AG04449 (cell line): ENCODE results near the gene NCOR1.

ENCODE experiments used
- CTCF ChIA-PET: fragments of 350-600 bp; formaldehyde crosslinking; extraction: SDS; loops from one replicate; lab custom pipeline; 2021; ENCODE audit warnings: antibody characterized with exemption; lab: Yijun Ruan, JAX
- POLR2A ChIA-PET: fragments of 400-600, 350-600 bp; formaldehyde crosslinking; extraction: SDS; loops from one replicate; lab custom pipeline; 2020; ENCODE audit warnings: antibody characterized with exemption, inconsistent platforms; lab: Yijun Ruan, JAX
- DNase-seq: peaks from one replicate; pipeline ENCODE4 v3.0.0-alpha.2; 2010; ENCODE audit warnings: low read depth, low spot score
- H3K4me3 ChIP-seq: 2 replicates; pipeline ENCODE4 v1.5.1; 2011; ENCODE audit warnings: low read depth, mild to moderate bottlenecking, control low read depth, low read length
- CTCF ChIP-seq: IDR thresholded peaks from one replicate; pipeline ENCODE4 v1.5.1; 2011; ENCODE audit warnings: mild to moderate bottlenecking, moderate library complexity, low read length, control low read depth, inconsistent platforms; ENCODE audit not compliant: insufficient read depth; ENCODE audit errors: missing control alignments

Gene NCOR1

GRCh38 chr17:16107165-16107770 lies 108.1 kb downstream of the NCOR1 start:
- no peak for DNase-seq
- ChIA-PET CTCF (no interaction called here), POLR2A (no interaction called here)
- TF ChIP-seq CTCF = no peak
- no peak overlapping the region for H3K4me3 ChIP-seq

GRCh38 chr17:16106161-16106891 lies 109.0 kb downstream of the NCOR1 start:
- POLR2A ChIA-PET = no interaction called here
- no peak overlapping the region for H3K4me3 ChIP-seq
- CTCF ChIA-PET = interaction anchor here (1.0 kb wide), 1 partner anchor 24 kb away, joined by 3 read pairs; no protein-coding TSS in a partner anchor
- no peak for DNase-seq
- no peak for TF ChIP-seq CTCF

DNA sequence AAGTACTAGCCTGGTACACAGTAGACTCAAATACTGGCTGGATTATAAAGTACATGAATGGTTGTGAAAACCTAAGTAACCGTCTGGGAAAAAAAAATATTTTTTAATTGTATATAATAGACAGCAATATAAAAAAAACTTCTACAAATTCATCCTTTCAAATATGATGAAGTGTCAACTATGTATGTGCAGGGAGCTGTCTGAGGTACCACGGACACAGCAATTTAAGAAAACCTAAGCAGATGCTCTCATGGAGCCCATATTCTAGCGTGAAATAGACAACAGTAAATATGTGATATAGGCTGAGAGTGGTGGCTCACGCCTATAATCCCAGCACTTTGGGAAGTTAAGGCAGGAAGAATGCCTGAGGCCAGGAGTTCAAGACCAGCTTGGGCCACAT lies 111.1 kb downstream of the NCOR1 start:
- CTCF ChIA-PET = no interaction called here
- DNase-seq = no peak
- no peak overlapping the region for H3K4me3 ChIP-seq
- POLR2A ChIA-PET = no interaction called here
- no peak for TF ChIP-seq CTCF

DNA sequence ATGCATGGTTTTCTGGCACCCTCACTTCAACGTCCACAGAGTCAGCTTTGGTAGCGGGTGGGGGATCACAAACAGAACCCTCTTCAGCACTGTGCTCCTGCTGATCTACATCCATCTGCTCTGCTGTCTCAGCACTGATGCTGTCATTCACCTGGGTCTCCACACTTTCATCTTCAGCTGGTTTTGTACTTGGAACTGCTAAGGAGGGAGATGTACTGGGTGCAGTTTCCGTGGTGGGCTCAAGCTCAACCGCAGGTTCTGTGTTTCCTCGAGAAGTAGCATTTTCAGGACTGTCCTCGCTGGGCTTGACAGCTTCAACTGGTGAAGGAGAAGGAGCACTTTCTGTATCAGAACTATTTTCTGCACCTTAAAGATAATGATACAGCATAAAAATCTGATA lies 113.9 kb downstream of the NCOR1 start:
- POLR2A ChIA-PET = no interaction called here
- TF ChIP-seq CTCF = no peak
- CTCF ChIA-PET = no interaction called here
- H3K4me3 ChIP-seq = no peak overlapping the region
- DNase-seq = no peak

GRCh38 chr17:16100737-16101400 lies 114.5 kb downstream of the NCOR1 start:
- ChIA-PET POLR2A (no interaction called here), CTCF (no interaction called here)
- no peak for TF ChIP-seq CTCF
- no peak overlapping the region for H3K4me3 ChIP-seq
- DNase-seq = no peak

DNA sequence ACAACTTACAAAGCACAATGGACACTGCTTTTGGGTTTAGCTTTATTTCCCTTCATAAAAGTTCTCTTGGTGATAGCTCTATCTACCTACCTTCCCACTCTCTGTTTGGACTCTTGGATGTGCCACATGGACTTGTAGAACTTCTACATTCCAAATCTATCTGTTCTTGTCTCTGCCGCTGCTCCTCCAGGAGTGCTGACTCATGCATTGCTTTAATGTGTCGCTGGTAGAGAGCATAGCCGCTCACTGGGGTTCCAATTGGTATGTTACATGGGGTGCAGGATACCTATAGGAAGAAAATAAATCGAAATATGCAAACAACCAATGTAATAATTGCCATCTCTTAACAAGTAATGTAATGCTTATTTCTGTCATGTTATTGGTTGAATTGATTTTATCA lies 123.6 kb downstream of the NCOR1 start:
- H3K4me3 ChIP-seq = no peak overlapping the region
- CTCF ChIA-PET = no interaction called here
- POLR2A ChIA-PET = no interaction called here
- no peak for TF ChIP-seq CTCF
- DNase-seq = no peak
